Measurements from ENCODE around the gene ATF1. TPM values are rescaled to one million over a fixed set of nuclear protein-coding genes. Genes with fewer than 3 reads are reported as not detected.

The ATF1 gene
- total RNA-seq, 1 donor from 2014 or later, result 31.3 TPM

DNA sequence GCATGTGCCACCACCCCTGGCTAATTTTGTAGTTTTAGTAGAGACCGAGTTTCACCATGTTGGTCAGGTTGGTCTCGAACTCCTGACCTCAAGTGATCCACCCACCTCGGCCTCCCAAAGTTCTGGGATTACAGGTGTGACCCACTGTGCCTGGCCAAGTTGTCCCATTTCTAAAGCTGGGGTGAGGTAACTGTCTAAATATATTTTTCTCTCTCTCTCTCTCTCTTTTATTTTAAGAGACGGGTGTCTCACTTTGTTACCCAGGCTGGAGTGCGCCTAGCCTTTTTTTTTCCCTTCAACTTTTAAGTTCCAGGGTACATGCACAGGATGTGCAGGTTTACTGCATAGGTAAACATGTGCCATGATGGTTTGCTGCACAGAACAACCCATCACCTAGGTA is 8.6 kb downstream of the ATF1 start:
- FAIRE-seq, result no peak

DNA sequence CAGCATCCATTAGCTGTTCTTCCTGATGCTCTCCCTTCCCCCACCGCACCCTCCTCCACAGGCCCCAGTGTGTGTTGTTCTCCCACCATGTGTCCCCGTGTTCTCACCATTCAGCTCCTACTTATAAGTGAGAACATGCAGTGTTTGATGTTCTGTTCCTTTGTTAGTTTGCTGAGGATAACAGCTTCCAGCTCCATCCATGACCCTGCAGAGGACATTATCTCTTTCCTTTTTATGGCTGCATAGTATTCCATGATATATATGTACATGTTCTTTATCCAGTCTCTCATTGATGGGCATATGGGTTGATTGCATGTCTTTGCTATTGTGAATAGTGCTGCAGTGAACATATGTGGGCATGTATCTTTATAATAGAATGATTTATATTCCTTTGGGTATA is 9.0 kb downstream of the ATF1 start:
- TF ChIP-seq, protein P1, sequence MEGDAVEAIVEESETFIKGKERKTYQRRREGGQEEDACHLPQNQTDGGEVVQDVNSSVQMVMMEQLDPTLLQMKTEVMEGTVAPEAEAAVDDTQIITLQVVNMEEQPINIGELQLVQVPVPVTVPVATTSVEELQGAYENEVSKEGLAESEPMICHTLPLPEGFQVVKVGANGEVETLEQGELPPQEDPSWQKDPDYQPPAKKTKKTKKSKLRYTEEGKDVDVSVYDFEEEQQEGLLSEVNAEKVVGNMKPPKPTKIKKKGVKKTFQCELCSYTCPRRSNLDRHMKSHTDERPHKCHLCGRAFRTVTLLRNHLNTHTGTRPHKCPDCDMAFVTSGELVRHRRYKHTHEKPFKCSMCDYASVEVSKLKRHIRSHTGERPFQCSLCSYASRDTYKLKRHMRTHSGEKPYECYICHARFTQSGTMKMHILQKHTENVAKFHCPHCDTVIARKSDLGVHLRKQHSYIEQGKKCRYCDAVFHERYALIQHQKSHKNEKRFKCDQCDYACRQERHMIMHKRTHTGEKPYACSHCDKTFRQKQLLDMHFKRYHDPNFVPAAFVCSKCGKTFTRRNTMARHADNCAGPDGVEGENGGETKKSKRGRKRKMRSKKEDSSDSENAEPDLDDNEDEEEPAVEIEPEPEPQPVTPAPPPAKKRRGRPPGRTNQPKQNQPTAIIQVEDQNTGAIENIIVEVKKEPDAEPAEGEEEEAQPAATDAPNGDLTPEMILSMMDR (IDR thresholded peaks at IDR 0.05; ENCODE audit: insufficient read depth, low read length, severe bottlenecking), result no peak
- H3K4me3 ChIP-seq (ENCODE audit: low read depth, low read length), result no peak overlapping the region
- no peaks in the 10 kb centered on the region for H3K27me3 ChIP-seq (ENCODE audit: control insufficient read depth, insufficient read depth, low read length)
- FAIRE-seq, result no peak
- DNase-seq (ENCODE audit: low read depth), result no peak
- peaks cover 1% of the 10 kb centered on the region for H3K36me3 ChIP-seq (ENCODE audit: control insufficient read depth, insufficient read depth, low read length)

More for the DNA sequence above, 8.6 kb downstream of the ATF1 start:
- TF ChIP-seq, protein P1 (IDR thresholded peaks at IDR 0.05; ENCODE audit: insufficient read depth, low read length, severe bottlenecking), result no peak
- no peak for DNase-seq (ENCODE audit: low read depth)
- Histone ChIP-seq H3K27me3 (ENCODE audit: control insufficient read depth, insufficient read depth, low read length) (no peaks in the 10 kb centered on the region), H3K36me3 (ENCODE audit: control insufficient read depth, insufficient read depth, low read length) (peaks cover 1% of the 10 kb centered on the region), H3K4me3 (ENCODE audit: low read depth, low read length) (no peak overlapping the region)

DNA sequence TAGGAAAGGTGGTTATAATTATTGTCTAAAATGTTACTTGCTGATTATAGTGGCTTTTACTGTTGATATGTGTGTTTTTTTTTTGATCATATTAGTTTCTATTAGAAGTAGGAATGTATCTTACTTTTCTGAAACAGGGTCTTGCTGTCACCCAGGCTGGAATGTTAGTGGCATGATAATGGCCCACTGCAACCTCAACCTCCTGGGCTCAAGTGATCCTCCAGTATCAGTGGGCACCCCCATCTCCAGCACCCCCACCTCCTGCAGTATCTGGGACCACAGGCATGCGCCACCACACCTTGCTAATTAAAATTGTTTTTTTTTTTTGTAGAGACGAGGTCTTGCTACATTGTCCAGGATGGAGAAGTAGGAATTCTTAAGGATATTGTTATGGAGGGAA is 11.3 kb downstream of the ATF1 start:
- TF ChIP-seq, protein P1 (IDR thresholded peaks at IDR 0.05; ENCODE audit: insufficient read depth, low read length, severe bottlenecking), result no peak
- H3K4me3 ChIP-seq (ENCODE audit: low read depth, low read length), result no peak overlapping the region
- H3K27me3 ChIP-seq (ENCODE audit: control insufficient read depth, insufficient read depth, low read length), result no peaks in the 10 kb centered on the region
- FAIRE-seq (no peak), DNase-seq (ENCODE audit: low read depth) (no peak)
- H3K36me3 ChIP-seq (ENCODE audit: control insufficient read depth, insufficient read depth, low read length), result peaks cover 1% of the 10 kb centered on the region

DNA sequence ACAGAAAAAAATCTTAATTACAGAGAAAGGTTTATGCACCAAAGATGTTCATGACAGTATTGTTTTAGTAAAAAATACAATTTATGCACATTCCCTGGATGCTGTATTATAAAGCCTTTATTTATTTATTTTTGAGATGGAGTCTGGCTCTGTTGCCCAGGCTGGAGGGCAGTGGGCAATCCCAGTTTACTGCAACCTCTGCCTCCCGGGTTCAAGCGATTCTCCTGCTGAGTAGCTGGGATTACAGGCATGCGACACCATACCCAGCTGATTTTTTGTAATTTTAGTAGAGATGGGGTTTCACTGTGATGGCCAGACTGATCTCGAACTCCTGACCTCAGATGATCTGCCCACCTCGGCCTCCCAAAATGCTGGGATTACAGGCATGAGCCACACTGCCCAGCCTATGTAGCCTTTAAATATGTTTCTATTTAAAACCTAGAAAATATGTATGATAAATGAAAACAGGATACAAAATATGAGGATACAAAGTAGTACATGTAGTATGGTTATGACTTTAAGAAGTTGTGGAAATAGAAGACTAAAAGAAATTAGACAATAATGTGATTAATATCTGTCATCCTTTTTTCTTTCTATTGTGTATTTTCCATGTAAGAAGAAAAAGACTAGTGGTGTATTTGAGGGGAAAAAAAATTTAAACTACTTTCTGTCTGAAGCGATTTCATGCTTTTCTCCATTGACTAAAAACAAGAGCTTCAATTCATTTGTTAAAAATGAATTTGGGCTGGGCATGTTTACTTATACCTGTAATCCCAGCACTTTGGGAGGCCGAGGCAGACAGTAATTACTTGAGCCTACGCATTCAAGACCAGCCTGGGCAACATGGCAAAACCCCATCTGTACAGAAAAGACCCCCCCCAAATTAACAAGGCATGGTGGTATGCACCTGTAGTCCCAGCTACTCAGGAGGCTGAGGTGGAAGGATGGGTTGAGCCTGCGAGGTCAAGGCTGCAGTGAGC is 13.1 kb downstream of the ATF1 start:
- Histone ChIP-seq H3K36me3 (ENCODE audit: control insufficient read depth, insufficient read depth, low read length) (peaks cover 2% of the 10 kb centered on the region), H3K27me3 (ENCODE audit: control insufficient read depth, insufficient read depth, low read length) (no peaks in the 10 kb centered on the region), H3K4me3 (ENCODE audit: low read depth, low read length) (no peak overlapping the region)
- TF ChIP-seq, protein P1 (IDR thresholded peaks at IDR 0.05; ENCODE audit: insufficient read depth, low read length, severe bottlenecking), result no peak
- DNase-seq (ENCODE audit: low read depth) (no peak), FAIRE-seq (no peak)

DNA sequence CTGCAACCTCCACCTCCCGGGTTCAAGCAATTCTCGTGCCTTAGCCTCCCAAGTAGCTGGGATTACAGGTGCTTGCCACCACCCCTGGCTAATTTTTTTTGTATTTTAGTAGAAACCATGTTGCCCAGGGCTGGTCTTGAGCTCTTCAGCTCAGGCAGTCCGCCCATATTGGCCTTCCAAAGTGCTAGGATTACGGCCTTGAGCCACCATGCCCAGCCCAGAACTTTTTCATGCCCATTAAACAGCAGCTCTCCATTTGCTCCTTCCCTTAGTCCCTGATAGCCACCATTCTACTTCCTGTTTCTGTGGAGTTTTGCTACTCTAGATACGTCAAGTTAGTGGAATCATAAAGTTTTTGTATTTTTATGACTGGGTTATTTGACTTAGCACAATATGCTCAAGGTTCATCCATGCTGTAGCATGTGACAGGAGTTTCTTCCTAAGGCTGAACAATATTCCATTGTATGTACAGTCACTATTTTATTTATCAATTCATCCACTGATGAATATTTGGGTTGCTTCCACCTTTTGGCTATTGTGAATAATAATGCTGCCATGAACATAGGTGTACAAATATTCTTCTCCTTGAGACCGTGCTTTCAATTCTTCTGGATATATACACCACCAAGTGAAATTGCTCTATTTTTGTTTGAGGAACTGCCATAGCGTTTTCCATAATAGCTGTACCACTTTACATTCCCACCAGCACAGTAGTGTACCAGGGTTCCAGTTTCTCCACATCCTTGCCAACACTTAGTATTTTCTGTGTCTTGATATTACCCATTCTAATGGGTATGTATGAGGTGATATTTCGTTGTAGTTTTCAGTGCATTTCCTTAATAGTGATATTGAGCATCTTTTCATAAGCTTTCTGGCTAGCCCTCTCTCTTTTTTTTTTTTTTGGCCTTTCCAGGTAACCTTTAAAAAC is 15.0 kb downstream of the ATF1 start:
- no peak overlapping the region for H3K4me3 ChIP-seq (ENCODE audit: low read depth, low read length)
- DNase-seq (ENCODE audit: low read depth) (no peak), FAIRE-seq (no peak)
- TF ChIP-seq, protein P1 (IDR thresholded peaks at IDR 0.05; ENCODE audit: insufficient read depth, low read length, severe bottlenecking), result no peak
- H3K27me3 ChIP-seq (ENCODE audit: control insufficient read depth, insufficient read depth, low read length), result no peaks in the 10 kb centered on the region
- peaks cover 1% of the 10 kb centered on the region for H3K36me3 ChIP-seq (ENCODE audit: control insufficient read depth, insufficient read depth, low read length)
